ENCODE results near the gene SENP5. TPM values are rescaled to one million over a fixed set of nuclear protein-coding genes. Genes with fewer than 3 reads are reported as not detected.

SENP5 gene
- total RNA-seq, 1 experiment from 2014 or later: 27.6 TPM

DNA sequence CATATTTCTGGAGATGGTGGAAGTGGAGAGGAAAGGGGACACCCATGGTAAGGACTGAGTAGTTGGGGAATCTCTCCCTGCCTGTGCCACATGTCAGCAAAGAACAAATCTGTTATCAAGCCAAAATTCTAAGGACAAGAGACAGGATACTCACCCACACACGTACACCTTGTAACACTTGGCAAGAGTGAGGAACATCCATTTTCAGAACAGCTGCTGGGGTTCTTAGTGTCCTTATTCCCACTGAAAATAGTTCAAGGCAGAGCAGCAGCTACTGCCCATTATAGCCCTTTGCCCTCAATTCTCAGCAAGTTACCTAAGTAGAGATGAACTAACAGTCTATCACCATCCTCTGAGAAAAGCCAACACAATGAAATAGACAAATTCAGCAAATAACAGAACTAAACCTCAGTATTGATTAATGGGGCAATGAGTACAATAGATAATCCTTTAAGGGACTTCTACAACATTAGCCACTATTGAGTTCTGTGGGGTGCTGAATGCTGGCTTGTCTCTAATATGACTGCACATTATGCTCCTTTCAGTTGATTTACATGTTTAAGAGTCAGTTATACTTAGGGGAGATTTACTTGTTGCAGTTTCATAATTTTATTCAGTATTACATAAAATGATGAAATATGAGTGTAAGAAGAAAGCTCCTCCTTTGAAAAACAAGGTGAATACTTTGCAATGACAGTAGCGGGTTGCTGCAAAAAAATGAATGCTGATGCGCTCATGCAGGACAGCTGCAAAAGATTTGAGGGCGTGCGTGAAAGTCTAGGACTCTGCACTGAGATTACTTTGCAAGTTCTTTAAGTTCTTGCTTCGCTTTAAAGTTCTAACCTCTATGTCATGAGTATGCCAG, 22.4 kb downstream of the SENP5 start:
- peaks cover 10% of the 10 kb centered on the region; the same call in 1 of the 2 replicates for H4K20me1 ChIP-seq (ENCODE audit: insufficient read depth)
- DNase-seq (ENCODE audit: low read depth, low spot score): no peak
- BruUV-seq (replicated peaks): no TSS peak
- H2AFZ ChIP-seq (ENCODE audit: low read depth, low read length, poor library complexity, severe bottlenecking): no peak overlapping the region
- peaks cover 2 to 16% of the 10 kb centered on the region in 2 experiments; a peak in 2 of 4 replicates for H3K36me3 ChIP-seq (ENCODE audit: control insufficient read depth in 1 of 2, insufficient read depth in 2 of 2, low read length in 2 of 2)
- RAD21 ChIA-PET (ENCODE audit: low non-redundant PET in 1 of 2, low total read pairs in 2 of 2, uncharacterized antibody in 2 of 2, unreplicated experiment in 2 of 2): no interaction called here
- H3K4me1 ChIP-seq (ENCODE audit: control insufficient read depth in 1 of 2, insufficient read depth in 2 of 2, low read length in 2 of 2): no peaks in the 10 kb centered on the region
- no peak overlapping the region for H3K4me2 ChIP-seq (ENCODE audit: low read length)
- intact Hi-C loops (cut with micrococcal nuclease): no loop called here
- no peaks in the 10 kb centered on the region for H3K9me2 ChIP-seq (ENCODE audit: insufficient read depth)
- ATAC-seq: no peak
- CTCF ChIA-PET: no interaction called here
- peak; percentile 31; the same call in 1 of the 2 replicates for TF ChIP-seq CEBPB (IDR thresholded peaks at IDR 0.05; ENCODE audit: low read depth)
- TF ChIP-seq, protein P1, sequence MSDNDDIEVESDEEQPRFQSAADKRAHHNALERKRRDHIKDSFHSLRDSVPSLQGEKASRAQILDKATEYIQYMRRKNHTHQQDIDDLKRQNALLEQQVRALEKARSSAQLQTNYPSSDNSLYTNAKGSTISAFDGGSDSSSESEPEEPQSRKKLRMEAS (IDR thresholded peaks at IDR 0.05): no peak
- POLR2A ChIA-PET: interaction anchor here (0.7 kb wide), 1 partner anchor 258 kb away, joined by 3 read pairs; no protein-coding TSS in a partner anchor
- no peaks in the 10 kb centered on the region for H3K9me3 ChIP-seq (ENCODE audit: control insufficient read depth in 1 of 2, insufficient read depth in 1 of 2, low read depth in 1 of 2, low read length in 2 of 2)
- no peak overlapping the region for H3K9ac ChIP-seq (ENCODE audit: low read length)
- no peak overlapping the region for H3K27ac ChIP-seq (ENCODE audit: low read depth, low read length)
- no peaks in the 10 kb centered on the region for H3K27me3 ChIP-seq (ENCODE audit: insufficient read depth, low read length)
- H3K4me3 ChIP-seq (replicated peaks in 1 of 2; ENCODE audit: low read depth in 1 of 2, low read length in 2 of 2): no peak overlapping the region
- peaks cover 90% of the 10 kb centered on the region for H3K79me2 ChIP-seq (ENCODE audit: insufficient read depth, low read length)

DNA sequence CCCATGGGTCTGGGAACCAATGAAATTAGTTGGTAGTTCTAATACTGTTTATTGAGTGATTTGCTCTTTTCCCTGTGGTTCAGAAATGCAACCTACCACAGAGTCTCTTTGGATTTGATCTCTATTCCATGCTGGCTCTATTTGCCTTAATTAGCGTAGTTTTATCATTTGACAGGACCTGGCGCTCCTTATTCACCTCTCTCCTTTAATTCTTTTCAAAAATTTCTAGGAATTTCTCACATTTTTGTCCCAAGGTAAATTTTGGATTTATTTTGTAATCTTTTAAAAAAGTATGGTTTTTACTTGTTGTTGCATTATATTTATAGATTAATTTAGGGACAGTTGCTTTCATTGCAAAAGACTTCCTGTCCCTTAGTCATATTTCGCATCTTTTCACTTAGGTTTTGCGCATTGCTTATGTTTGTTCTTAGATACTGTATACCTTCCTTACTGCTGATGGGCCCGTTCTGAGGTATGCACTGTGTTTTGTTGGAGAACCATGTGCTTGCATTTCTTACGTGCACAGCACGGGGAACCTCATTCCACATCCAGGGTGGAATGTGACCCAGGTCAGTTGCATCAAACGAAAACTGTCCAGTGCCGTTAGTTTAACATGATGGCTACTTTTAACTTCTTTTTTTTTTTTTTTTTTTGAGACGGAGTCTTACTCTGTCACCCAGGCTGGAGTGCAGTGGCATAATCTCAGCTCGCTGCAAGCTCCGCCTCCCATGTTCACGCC, 27.0 kb downstream of the SENP5 start:
- intact Hi-C loops (cut with micrococcal nuclease): no loop called here
- Histone ChIP-seq H3K36me3 (ENCODE audit: control insufficient read depth in 1 of 2, insufficient read depth in 2 of 2, low read length in 2 of 2) (no peaks in the 10 kb centered on the region; a peak in 3 of 4 replicates), H3K9me3 (ENCODE audit: control insufficient read depth in 1 of 2, insufficient read depth in 1 of 2, low read depth in 1 of 2, low read length in 2 of 2) (no peaks in the 10 kb centered on the region), H3K4me1 (ENCODE audit: control insufficient read depth in 1 of 2, insufficient read depth in 2 of 2, low read length in 2 of 2) (no peaks in the 10 kb centered on the region), H3K4me2 (ENCODE audit: low read length) (no peak overlapping the region), H3K9me2 (ENCODE audit: insufficient read depth) (no peaks in the 10 kb centered on the region), H3K79me2 (ENCODE audit: insufficient read depth, low read length) (peaks cover 75% of the 10 kb centered on the region), H4K20me1 (ENCODE audit: insufficient read depth) (no peaks in the 10 kb centered on the region), H3K27me3 (ENCODE audit: insufficient read depth, low read length) (no peaks in the 10 kb centered on the region), H3K27ac (ENCODE audit: low read depth, low read length) (no peak overlapping the region), H3K9ac (ENCODE audit: low read length) (no peak overlapping the region), H3K4me3 (replicated peaks in 1 of 2; ENCODE audit: low read depth in 1 of 2, low read length in 2 of 2) (no peak overlapping the region), H2AFZ (ENCODE audit: low read depth, low read length, poor library complexity, severe bottlenecking) (no peak overlapping the region)
- CTCF ChIA-PET: no interaction called here
- no TSS peak for BruUV-seq (replicated peaks)
- DNase-seq (ENCODE audit: low read depth, low spot score) (no peak), ATAC-seq (no peak)
- RAD21 ChIA-PET (ENCODE audit: low non-redundant PET in 1 of 2, low total read pairs in 2 of 2, uncharacterized antibody in 2 of 2, unreplicated experiment in 2 of 2): no interaction called here
- POLR2A ChIA-PET: interaction anchor here (0.6 kb wide), 1 partner anchor 59 kb away, joined by 3 read pairs; no protein-coding TSS in a partner anchor
- TF ChIP-seq, protein P2, sequence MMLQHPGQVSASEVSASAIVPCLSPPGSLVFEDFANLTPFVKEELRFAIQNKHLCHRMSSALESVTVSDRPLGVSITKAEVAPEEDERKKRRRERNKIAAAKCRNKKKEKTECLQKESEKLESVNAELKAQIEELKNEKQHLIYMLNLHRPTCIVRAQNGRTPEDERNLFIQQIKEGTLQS (IDR thresholded peaks at IDR 0.05): no peak
- TF ChIP-seq, protein P3, sequence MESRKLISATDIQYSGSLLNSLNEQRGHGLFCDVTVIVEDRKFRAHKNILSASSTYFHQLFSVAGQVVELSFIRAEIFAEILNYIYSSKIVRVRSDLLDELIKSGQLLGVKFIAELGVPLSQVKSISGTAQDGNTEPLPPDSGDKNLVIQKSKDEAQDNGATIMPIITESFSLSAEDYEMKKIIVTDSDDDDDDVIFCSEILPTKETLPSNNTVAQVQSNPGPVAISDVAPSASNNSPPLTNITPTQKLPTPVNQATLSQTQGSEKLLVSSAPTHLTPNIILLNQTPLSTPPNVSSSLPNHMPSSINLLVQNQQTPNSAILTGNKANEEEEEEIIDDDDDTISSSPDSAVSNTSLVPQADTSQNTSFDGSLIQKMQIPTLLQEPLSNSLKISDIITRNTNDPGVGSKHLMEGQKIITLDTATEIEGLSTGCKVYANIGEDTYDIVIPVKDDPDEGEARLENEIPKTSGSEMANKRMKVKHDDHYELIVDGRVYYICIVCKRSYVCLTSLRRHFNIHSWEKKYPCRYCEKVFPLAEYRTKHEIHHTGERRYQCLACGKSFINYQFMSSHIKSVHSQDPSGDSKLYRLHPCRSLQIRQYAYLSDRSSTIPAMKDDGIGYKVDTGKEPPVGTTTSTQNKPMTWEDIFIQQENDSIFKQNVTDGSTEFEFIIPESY (IDR thresholded peaks at IDR 0.05; ENCODE audit: extremely low read depth, insufficient replicate concordance, low read length): no peak
- TF ChIP-seq POLR2A (IDR thresholded peaks at IDR 0.05; ENCODE audit: borderline replicate concordance, extremely low read depth, insufficient read depth, insufficient read length): no peak
- no peak for TF ChIP-seq JUND (IDR thresholded peaks at IDR 0.05)
- TF ChIP-seq ELF1 (IDR thresholded peaks at IDR 0.05; ENCODE audit: borderline replicate concordance, low read depth): no peak
- TF ChIP-seq YY1 (IDR thresholded peaks at IDR 0.05; ENCODE audit: extremely low read depth, insufficient replicate concordance, low read depth, low read length): no peak
- no peak for TF ChIP-seq SIN3A (IDR thresholded peaks at IDR 0.05; ENCODE audit: low read depth)
- TF ChIP-seq EZH2phosphoT487 (IDR thresholded peaks at IDR 0.05; ENCODE audit: borderline replicate concordance): no peak
- no peak for TF ChIP-seq FOSL1 (IDR thresholded peaks at IDR 0.05; ENCODE audit: low read depth)
- TF ChIP-seq, protein P4, sequence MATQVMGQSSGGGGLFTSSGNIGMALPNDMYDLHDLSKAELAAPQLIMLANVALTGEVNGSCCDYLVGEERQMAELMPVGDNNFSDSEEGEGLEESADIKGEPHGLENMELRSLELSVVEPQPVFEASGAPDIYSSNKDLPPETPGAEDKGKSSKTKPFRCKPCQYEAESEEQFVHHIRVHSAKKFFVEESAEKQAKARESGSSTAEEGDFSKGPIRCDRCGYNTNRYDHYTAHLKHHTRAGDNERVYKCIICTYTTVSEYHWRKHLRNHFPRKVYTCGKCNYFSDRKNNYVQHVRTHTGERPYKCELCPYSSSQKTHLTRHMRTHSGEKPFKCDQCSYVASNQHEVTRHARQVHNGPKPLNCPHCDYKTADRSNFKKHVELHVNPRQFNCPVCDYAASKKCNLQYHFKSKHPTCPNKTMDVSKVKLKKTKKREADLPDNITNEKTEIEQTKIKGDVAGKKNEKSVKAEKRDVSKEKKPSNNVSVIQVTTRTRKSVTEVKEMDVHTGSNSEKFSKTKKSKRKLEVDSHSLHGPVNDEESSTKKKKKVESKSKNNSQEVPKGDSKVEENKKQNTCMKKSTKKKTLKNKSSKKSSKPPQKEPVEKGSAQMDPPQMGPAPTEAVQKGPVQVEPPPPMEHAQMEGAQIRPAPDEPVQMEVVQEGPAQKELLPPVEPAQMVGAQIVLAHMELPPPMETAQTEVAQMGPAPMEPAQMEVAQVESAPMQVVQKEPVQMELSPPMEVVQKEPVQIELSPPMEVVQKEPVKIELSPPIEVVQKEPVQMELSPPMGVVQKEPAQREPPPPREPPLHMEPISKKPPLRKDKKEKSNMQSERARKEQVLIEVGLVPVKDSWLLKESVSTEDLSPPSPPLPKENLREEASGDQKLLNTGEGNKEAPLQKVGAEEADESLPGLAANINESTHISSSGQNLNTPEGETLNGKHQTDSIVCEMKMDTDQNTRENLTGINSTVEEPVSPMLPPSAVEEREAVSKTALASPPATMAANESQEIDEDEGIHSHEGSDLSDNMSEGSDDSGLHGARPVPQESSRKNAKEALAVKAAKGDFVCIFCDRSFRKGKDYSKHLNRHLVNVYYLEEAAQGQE (IDR thresholded peaks at IDR 0.05; ENCODE audit: low read depth): no peak

Measured in HCT116 (cell line).